Activated CD4-positive, alpha-beta T cell treated with anti-CD3 and anti-CD28 coated beads, Interleukin-2, amount 50 U/mL, for 4 hours (primary cell): ENCODE results near the gene PRC1.
A peak's percentile ranks its signal among the peaks of the same experiment; 100 is the strongest.

Source experiments
- DNase-seq, 2 experiments: peaks; one replicate each; pipeline ENCODE4 v3.0.0-alpha.2; 2020

Gene PRC1

GRCh38 chr15:90954712-90955623 is 39.4 kb downstream of the PRC1 start, which contains the start of gene RCCD1:
Gene RCCD1 (plus strand): TSS chr15:90954884. CDS start chr15:90956735, 1,851 bp downstream.
- peak; percentile 81 to 82 for DNase-seq

GRCh38 chr15:90953947-90954711 is 40.2 kb downstream of the PRC1 start:
- no peak for DNase-seq

- no peak for DNase-seq
Measured at GRCh38 chr15:90952901-90953677, 41.2 kb downstream of the PRC1 start.

GRCh38 chr15:90950676-90951075 is 43.7 kb downstream of the PRC1 start:
- DNase-seq, result no peak

GRCh38 chr15:90949979-90950675 is 44.2 kb downstream of the PRC1 start:
- no peak for DNase-seq

- no peak for DNase-seq
Measured at GRCh38 chr15:90948506-90948905, 45.8 kb downstream of the PRC1 start.

- no peak for DNase-seq
Measured at GRCh38 chr15:90947577-90948357, 46.6 kb downstream of the PRC1 start.

- DNase-seq, result no peak
Measured at GRCh38 chr15:90946941-90947576, 47.3 kb downstream of the PRC1 start.

GRCh38 chr15:90946538-90946937 is 47.8 kb downstream of the PRC1 start:
- no peak for DNase-seq

- no peak for DNase-seq
Measured at GRCh38 chr15:90945091-90945490, 49.2 kb downstream of the PRC1 start.

- DNase-seq, result no peak
Measured at GRCh38 chr15:90942354-90943120, 51.8 kb downstream of the PRC1 start.

GRCh38 chr15:90941038-90941437 is 53.3 kb downstream of the PRC1 start:
- no peak for DNase-seq

GRCh38 chr15:90939756-90940155 is 54.6 kb downstream of the PRC1 start:
- no peak for DNase-seq

GRCh38 chr15:90938261-90938660 is 56.1 kb downstream of the PRC1 start:
- no peak for DNase-seq

GRCh38 chr15:90936823-90937222 is 57.5 kb downstream of the PRC1 start:
- DNase-seq, result no peak

GRCh38 chr15:90934949-90935751 is 59.2 kb downstream of the PRC1 start, which contains the start of gene UNC45A:
Gene UNC45A (plus strand): TSS chr15:90935285. CDS start chr15:90935325, 40 bp downstream.
- DNase-seq, result peak; percentile 95

GRCh38 chr15:90934256-90934948 is 59.9 kb downstream of the PRC1 start:
- DNase-seq, result peak; percentile 82 to 83

- DNase-seq, result no peak
Measured at GRCh38 chr15:90933301-90933700, 61.0 kb downstream of the PRC1 start.

GRCh38 chr15:90932660-90932991 is 61.7 kb downstream of the PRC1 start:
- no peak for DNase-seq
